Measurements from ENCODE around the gene KLHDC1.

GRCh38 chr14:49767571-49768300, 74.8 kb downstream of the KLHDC1 start, which contains the start of gene KLHDC2:
- TF ChIP-seq CTCF (IDR thresholded peaks at IDR 0.05; ENCODE audit: borderline replicate concordance, extremely low read depth, low read length, poor library complexity, severe bottlenecking) (peak; percentile 61), EZH2 (IDR thresholded peaks at IDR 0.05; ENCODE audit: borderline replicate concordance, low read depth, low read length, severe bottlenecking) (no peak)
